ENCODE measurements around the gene ASTN2.

Gene ASTN2

DNA sequence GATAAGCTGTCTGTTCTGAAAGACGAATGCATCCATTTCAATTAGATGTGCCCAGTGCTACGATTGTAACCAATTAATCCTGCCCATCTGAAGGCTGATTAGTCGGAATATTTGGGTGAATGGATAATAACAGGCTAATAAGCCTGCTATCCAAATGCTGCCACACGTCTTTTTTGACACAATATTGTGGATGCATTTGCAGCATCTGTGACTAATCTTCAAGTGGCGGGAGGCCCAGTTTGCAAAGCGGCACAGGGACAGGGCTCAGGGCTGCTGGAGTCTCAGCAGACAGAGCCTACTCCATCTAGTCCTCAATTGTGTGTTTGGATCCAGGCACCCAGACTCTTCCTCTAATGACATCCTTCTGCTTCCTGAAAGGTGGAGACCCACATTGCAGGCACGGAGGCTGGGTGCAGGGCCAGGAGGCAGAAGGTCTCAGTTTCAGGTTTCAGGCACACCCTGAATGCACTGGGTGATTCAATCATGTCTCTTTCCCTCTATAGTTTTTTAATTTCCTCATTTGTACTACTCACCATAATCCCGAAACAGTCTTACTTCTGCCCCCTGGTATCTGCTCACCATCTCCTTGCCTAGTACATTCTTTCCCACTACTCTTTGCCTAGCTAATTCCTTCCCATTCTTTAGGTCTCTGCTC, 169.6 kb downstream of the ASTN2 start:
- DNase-seq = no peak

- no peak for DNase-seq
Observed at GRCh38 chr9:117242082-117242481, 172.8 kb downstream of the ASTN2 start.

DNA sequence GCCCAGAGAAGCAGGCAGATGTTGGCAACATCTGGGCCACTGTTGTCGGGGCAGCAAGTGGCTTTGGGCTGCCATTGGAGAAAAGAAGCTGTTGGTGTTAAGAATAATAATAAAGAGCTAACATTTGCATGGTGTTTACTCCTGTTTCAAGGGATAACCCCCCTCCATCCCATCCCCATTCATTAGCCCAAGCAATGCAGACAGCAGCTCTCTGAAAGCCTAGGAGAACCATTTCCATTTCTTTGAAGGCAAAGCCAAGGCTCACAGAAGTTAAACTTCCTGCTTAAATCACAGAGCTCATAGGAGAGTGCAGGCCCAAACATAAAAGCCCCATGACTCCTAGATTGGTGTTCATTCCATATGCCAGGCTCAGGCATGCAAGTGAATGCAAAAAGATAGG, 175.4 kb downstream of the ASTN2 start:
- DNase-seq = no peak

DNA sequence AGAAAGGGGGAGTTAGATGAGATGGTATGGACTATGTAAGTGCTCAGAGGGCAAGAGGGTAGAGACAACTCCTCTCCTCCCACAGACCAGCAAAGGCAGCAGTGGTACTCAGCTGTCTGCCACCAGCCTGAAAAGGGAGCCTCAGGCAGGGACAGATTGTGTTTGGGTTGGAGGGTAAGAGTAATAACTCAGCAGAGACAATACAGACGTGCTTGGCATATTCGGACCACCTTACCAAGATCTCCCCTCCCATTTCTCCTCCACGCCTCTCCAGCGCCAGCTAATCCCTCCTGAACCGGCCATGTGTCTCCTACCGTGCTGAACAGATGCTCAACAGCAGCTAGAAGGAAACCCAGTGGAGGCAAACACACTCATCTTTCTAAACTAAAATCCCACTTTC, 180.8 kb downstream of the ASTN2 start:
- DNase-seq = no peak

DNA sequence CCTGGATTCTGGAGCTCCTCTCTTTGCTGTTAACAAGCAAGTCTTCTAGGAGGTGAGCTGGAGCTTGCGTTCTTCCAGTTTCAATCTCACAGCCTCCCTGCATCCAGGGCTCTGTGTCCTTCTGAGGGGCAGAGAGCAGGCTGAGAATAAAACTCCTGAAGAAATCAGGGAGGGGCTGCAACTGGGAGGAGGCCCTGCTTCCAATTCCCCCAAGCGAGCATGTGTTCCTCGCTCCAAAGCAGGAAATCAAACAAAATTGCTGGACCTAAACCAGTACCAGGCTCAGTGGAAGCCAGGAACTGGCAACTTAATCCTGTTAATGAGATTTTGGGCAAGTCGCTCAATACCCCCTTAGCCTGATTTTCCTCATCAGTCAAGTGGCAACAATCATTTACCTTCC, 181.8 kb downstream of the ASTN2 start:
- no peak for DNase-seq

GRCh38 chr9:117232281-117232680, 182.6 kb downstream of the ASTN2 start:
- DNase-seq = no peak

- no peak for DNase-seq
Observed at GRCh38 chr9:117231012-117231411, 183.8 kb downstream of the ASTN2 start.

DNA sequence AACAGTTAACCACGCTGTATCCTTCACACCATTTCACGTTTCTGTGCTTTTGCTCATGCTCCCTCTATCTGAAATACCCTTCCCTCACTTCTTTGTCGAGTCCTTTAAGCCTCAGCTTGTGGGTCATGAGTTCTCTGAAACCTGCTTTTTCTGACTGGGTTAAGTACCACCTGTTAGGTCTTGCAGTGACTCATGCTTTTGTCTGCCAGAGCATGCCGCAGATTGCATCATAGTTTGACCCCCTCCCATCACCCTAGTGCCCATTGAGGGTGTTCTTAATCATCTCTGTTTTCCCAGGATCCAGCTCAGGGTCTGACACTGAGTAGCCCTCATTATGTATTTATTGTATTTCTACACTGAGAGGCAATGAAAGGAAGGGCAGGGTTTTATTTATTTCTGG, 190.2 kb downstream of the ASTN2 start:
- no peak for DNase-seq

DNA sequence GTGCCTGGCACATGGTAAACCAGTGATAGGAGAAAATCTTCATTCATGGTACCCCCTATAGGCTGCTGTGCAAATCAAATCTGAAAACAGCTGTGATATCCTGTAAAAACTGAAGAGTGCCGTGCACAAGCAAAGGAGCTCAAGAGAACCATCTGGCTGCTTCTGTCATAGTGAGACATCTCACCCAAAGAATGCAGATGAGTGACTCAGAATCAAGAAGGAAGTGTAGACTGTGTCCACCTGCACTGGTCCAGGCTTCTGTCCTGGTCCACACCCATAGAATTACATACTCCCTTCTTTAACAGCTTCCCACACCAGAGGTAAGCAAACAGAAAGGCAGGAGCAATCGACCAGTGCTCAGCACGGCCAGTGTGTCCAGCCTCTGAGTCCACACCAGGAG, 195.9 kb downstream of the ASTN2 start:
- DNase-seq = no peak

GRCh38 chr9:117214416-117214815, 200.4 kb downstream of the ASTN2 start:
- DNase-seq = no peak

- DNase-seq = no peak
Observed at GRCh38 chr9:117211280-117211679, 203.6 kb downstream of the ASTN2 start.

DNA sequence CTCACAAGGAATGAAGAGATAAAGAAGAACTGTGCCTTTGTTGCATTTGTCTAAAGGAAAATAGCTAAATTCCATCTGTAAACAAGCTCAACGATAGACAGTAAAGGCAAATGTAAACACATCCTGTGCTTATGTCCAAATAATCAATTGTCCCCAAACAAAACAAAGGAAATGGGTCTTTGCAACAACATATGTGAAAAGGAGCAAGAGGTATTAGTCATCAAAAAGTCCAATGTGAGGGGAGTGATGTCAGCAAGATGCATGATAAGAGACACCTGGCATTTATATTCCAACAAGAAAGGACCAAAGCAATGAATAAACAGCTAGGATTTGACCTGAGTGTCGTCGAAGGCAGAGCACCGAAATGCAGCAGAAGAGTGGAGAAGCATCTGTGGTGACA, 209.1 kb downstream of the ASTN2 start:
- DNase-seq = no peak

GRCh38 chr9:117204971-117205370, 209.9 kb downstream of the ASTN2 start:
- DNase-seq = no peak

GRCh38 chr9:117191504-117192261, 223.2 kb downstream of the ASTN2 start:
- DNase-seq = no peak

- no peak for DNase-seq
Observed at GRCh38 chr9:117189121-117189520, 225.7 kb downstream of the ASTN2 start.

- DNase-seq = no peak
Observed at GRCh38 chr9:117188394-117188793, 226.5 kb downstream of the ASTN2 start.

- DNase-seq = no peak
Observed at GRCh38 chr9:117187498-117187897, 227.4 kb downstream of the ASTN2 start.

- DNase-seq = no peak
Observed at GRCh38 chr9:117184173-117184572, 230.7 kb downstream of the ASTN2 start.

DNA sequence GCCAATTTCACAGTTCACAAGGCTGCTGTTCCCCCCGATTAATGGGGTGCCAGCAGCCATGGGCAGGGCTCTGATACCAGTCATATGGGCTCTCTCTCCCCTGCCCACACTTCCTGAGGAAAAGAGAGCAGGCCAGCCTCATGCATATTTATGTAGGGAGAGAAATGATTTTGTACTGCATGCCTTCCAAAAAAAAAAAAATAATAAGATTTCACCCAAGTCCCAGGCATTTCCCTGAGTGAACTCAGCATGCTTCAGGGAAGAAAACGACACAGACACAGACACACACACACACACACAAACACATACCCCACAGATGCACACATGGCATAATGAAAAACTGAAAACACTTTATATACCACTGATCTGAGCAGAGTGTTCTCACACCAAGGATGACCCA, 232.8 kb downstream of the ASTN2 start:
- DNase-seq = no peak

DNA sequence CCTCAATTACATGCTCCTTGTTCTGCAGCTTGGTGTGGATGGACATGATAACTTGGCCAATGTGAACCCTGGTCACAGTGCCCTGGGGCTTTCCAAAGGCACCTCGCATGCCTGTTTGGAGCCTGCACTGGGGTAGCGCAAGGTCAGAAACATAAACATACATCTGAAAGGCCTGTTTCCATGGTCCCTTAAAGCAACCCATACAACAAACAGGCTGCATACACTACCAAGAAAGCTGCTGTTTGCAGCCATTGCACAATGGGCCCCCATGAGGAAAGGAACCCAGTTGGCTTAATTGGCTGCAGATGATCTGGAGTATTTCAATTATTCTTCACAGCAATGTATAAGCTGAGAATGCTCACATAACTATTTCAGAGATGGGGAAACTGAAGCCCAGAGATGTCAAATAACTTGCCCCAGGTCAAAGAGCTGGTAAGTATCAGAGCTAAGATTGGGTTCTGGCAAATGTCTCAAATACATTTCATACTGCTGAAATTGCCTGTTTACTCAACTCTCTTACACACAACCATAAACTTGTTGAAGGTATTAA, 233.9 kb downstream of the ASTN2 start:
- DNase-seq = no peak

GRCh38 chr9:117178596-117179375, 236.1 kb downstream of the ASTN2 start:
- no peak for DNase-seq

GRCh38 chr9:117170567-117170966, 244.3 kb downstream of the ASTN2 start:
- no peak for DNase-seq

DNA sequence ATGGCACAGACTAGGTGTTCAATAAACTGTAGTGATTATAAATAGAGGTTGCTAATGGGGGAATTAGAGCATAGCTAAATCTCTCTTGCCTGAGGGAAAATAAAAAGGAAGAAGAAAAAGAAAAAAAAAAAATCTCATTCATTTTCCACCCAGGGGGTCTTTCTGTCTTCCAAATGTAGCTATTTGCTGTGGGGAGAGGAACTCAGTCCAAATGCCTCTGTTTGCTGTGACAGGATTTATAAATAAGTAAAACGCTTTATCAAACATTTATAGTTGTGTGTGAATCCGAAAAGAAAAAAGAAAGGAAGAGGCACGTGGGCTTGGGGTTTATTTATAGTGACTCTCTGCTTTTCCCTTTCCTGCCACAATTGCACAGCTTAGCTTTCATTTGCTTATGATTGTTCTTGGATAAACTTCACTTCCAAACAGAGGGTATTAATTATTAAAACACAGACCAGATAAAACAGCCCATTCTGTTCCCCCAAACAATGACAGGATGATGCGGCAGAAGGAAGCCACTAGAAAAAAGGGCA, 245.7 kb downstream of the ASTN2 start:
- DNase-seq = no peak

All from T-helper 2 cell (primary cell).